NCI-H2196 (cell line): Measurements from ENCODE around the gene HSD11B1L.
"Not testable (repeated sequence)": the region's sequence is repeated elsewhere in the genome, so short reads cannot be mapped to it uniquely, and the experiment has no call there.

Experiments used
- DNase-seq: peaks from one replicate; lab custom pipeline; 2025; ENCODE audit not compliant: unreplicated experiment; lab: John Stamatoyannopoulos, UW

Gene HSD11B1L

GRCh38 chr19:5719961-5720790 is 39.3 kb downstream of the HSD11B1L start, which contains the start of the genes CATSPERD and LONP1:
CATSPERD (plus strand) TSS chr19:5720637; CDS start chr19:5720738, 101 bp downstream.
LONP1 (minus strand) TSS chr19:5720146; CDS start chr19:5720132, 14 bp downstream.
- DNase-seq = peak; percentile 99

GRCh38 chr19:5727453-5728050 is 46.7 kb downstream of the HSD11B1L start:
- DNase-seq = no peak

GRCh38 chr19:5733172-5733571 is 52.3 kb downstream of the HSD11B1L start:
- not testable (repeated sequence) for DNase-seq
